ENCODE measurements around the gene C17orf100.

The C17orf100 gene

GRCh38 chr17:6671431-6671830 lies 19.9 kb downstream of the C17orf100 start:
- Histone ChIP-seq H3K4me3 (ENCODE audit: low read depth in 1 of 2, low read length in 1 of 2) (no peak overlapping the region), H3K9me3 (no peaks in the 10 kb centered on the region), H3K4me1 (ENCODE audit: control insufficient read depth in 1 of 2, insufficient read depth in 1 of 2, low read depth in 1 of 2, low read length in 1 of 2) (no peaks in the 10 kb centered on the region), H3K27me3 (peaks cover 71% of the 10 kb centered on the region), H3K27ac (no peak overlapping the region), H3K36me3 (no peaks in the 10 kb centered on the region)
- TF ChIP-seq CTCF (IDR thresholded peaks at IDR 0.05) = no peak

- Histone ChIP-seq H3K4me1 (ENCODE audit: control insufficient read depth in 1 of 2, insufficient read depth in 1 of 2, low read depth in 1 of 2, low read length in 1 of 2) (no peaks in the 10 kb centered on the region), H3K4me3 (ENCODE audit: low read depth in 1 of 2, low read length in 1 of 2) (no peak overlapping the region), H3K27ac (no peak overlapping the region), H3K9me3 (no peaks in the 10 kb centered on the region), H3K36me3 (no peaks in the 10 kb centered on the region), H3K27me3 (peaks cover 70% of the 10 kb centered on the region)
- TF ChIP-seq CTCF (IDR thresholded peaks at IDR 0.05) = no peak
These were observed 23.0 kb downstream of the C17orf100 start for GRCh38 chr17:6674586-6674985.

DNA sequence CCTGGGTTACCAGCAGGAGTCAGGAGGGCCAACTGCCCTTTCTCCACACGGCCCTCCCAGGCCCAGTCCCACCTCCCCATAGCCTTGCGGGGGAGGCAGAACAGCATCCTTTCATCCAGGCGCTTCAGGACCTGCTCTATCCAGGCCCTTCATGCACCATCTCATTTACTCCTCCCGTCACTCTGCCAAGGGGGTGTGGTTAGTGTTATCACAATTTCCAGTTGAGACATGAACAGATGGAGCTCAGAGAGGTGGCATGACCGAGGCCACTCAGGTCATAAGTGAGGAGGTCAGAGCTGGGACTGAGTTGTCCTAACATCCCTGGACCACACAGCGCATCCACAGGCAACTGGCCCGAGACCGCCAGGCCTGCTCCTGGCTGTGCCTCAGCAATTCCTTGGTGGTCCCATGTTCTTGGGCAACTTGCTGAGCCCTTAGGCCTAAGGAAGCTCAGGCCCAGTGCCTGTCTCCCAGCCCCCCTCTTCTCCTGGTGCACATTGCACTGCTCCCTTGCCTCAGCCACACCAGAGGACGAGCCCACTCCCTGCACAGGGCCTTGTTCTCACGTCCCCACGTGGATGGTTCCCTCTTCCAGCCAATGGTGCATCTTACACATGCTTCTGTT lies 23.8 kb downstream of the C17orf100 start:
- H3K36me3 ChIP-seq = no peaks in the 10 kb centered on the region
- no peak overlapping the region for H3K27ac ChIP-seq
- TF ChIP-seq CTCF (IDR thresholded peaks at IDR 0.05) = no peak
- peaks cover 70% of the 10 kb centered on the region for H3K27me3 ChIP-seq
- no peaks in the 10 kb centered on the region for H3K4me1 ChIP-seq (ENCODE audit: control insufficient read depth in 1 of 2, insufficient read depth in 1 of 2, low read depth in 1 of 2, low read length in 1 of 2)
- no peaks in the 10 kb centered on the region for H3K9me3 ChIP-seq
- H3K4me3 ChIP-seq (ENCODE audit: low read depth in 1 of 2, low read length in 1 of 2) = no peak overlapping the region

DNA sequence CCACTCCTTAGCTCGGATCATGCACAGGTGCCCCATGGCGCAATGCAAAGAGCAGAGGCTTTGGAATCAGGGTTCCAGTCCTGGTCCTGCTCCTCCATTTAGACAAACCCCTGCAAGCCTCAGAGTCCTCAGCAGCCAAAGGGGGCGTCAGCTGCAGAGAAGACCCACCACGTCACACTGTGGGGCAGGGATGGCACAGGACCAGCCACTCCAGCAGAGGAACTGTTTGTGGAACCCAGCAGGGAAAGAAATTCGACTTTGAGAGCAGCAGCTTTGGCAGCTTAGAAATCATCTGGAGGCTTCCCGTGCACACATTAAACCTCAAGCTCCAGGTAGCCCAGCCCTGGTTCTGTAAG lies 25.2 kb downstream of the C17orf100 start:
- H3K4me1 ChIP-seq (ENCODE audit: control insufficient read depth in 1 of 2, insufficient read depth in 1 of 2, low read depth in 1 of 2, low read length in 1 of 2) = no peaks in the 10 kb centered on the region
- H3K9me3 ChIP-seq = no peaks in the 10 kb centered on the region
- peaks cover 70% of the 10 kb centered on the region for H3K27me3 ChIP-seq
- H3K27ac ChIP-seq = no peak overlapping the region
- no peak overlapping the region for H3K4me3 ChIP-seq (ENCODE audit: low read depth in 1 of 2, low read length in 1 of 2)
- H3K36me3 ChIP-seq = no peaks in the 10 kb centered on the region
- no peak for TF ChIP-seq CTCF (IDR thresholded peaks at IDR 0.05)

DNA sequence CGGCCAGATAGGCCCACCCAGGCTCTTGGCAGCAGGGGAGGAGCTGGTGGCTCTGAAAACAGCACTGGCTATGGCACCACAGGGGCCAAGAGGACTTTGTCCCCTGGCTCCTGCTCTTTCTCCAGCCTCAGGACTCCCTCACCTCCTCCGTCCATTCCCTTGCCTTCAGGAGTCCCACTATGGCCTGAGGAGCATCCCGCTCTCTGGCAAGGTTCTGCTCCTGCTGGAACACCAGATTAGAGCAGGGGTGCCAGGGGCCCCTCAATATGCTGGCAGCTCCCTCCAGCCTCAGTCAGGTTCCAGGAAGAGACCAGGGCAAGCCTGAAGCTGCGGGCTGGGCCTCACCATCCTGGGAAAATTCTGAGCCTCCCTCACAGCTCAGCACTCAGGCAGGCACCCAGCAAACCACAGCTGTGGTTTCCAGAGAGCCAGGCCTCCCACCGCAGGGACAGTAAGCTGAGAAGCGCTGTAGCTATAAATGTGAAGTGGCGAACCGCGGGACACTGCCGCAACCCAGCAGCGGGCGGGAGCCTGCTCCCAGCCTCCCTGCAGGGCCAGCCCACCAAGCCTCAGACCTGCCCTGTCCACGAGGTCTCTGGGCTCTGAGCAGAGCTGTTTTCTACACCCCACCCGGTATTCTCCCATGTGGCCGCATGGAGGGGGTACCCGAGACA lies 25.7 kb downstream of the C17orf100 start:
- Histone ChIP-seq H3K4me1 (ENCODE audit: control insufficient read depth in 1 of 2, insufficient read depth in 1 of 2, low read depth in 1 of 2, low read length in 1 of 2) (no peaks in the 10 kb centered on the region), H3K9me3 (no peaks in the 10 kb centered on the region), H3K27ac (no peak overlapping the region), H3K27me3 (peaks cover 74% of the 10 kb centered on the region), H3K4me3 (ENCODE audit: low read depth in 1 of 2, low read length in 1 of 2) (no peak overlapping the region), H3K36me3 (no peaks in the 10 kb centered on the region)
- no peak for TF ChIP-seq CTCF (IDR thresholded peaks at IDR 0.05)
